Smooth muscle cell (in vitro differentiated cells): ENCODE results near the gene JAG2. TPM values are rescaled to one million over a fixed set of nuclear protein-coding genes. Genes with fewer than 3 reads are reported as not detected.
"Not testable (repeated sequence)": the region's sequence is repeated elsewhere in the genome, so short reads cannot be mapped to it uniquely, and the experiment has no call there.

Experiments used
- DNase-seq: peaks from one replicate; lab custom pipeline; 2025; ENCODE audit not compliant: unreplicated experiment; lab: John Stamatoyannopoulos, UW
- H2AFZ ChIP-seq: fragments of 200-600 bp; sonication (generic); 2 replicates; pipeline ENCODE4 v1.6.0; 2016; ENCODE audit warnings: antibody characterized with exemption, low read depth, mild to moderate bottlenecking
- H3F3A ChIP-seq: fragments of 200-600 bp; sonication (generic); 2 replicates; pipeline ENCODE4 v1.6.0; 2017; ENCODE audit warnings: antibody characterized with exemption, low read depth
- H3K27ac ChIP-seq: fragments of 200-600 bp; sonication (generic); 2 replicates; pipeline ENCODE4 v1.5.1; 2016; ENCODE audit warnings: low read depth, mild to moderate bottlenecking
- H3K27me3 ChIP-seq: fragments of 200-600 bp; sonication (generic); 2 replicates; pipeline ENCODE4 v1.6.1; 2016; ENCODE audit warnings: low read depth, mild to moderate bottlenecking
- H3K36me3 ChIP-seq: fragments of 200-600 bp; sonication (generic); 2 replicates; pipeline ENCODE4 v1.5.1; 2016; ENCODE audit warnings: low read depth
- H3K4me1 ChIP-seq: fragments of 200-600 bp; sonication (generic); 2 replicates; pipeline ENCODE4 v1.5.1; 2016; ENCODE audit warnings: low read depth
- H3K4me2 ChIP-seq: fragments of 200-600 bp; sonication (generic); 2 replicates; pipeline ENCODE4 v1.6.0; 2016; ENCODE audit warnings: mild to moderate bottlenecking
- H3K4me3 ChIP-seq: fragments of 200-600 bp; sonication (generic); 2 replicates; pipeline ENCODE4 v1.5.1; 2016; ENCODE audit warnings: mild to moderate bottlenecking
- H3K79me2 ChIP-seq: fragments of 200-600 bp; sonication (generic); 2 replicates; pipeline ENCODE4 v1.6.0; 2016; ENCODE audit warnings: low read depth, mild to moderate bottlenecking
- H3K9ac ChIP-seq: fragments of 200-600 bp; sonication (generic); 2 replicates; pipeline ENCODE4 v1.6.0; 2016; ENCODE audit warnings: low read depth
- H3K9me3 ChIP-seq: fragments of 200-600 bp; sonication (generic); replicated peaks from 2 replicates; pipeline ENCODE4 v1.5.1; 2016; ENCODE audit warnings: low read depth
- H4K20me1 ChIP-seq: fragments of 200-600 bp; sonication (generic); 2 replicates; pipeline ENCODE4 v1.6.0; 2016; ENCODE audit warnings: low read depth
- CTCF ChIP-seq: fragments of 200-600 bp; sonication (generic); IDR thresholded peaks from 2 replicates; pipeline ENCODE4 v1.5.1; 2017; ENCODE audit warnings: borderline replicate concordance, mild to moderate bottlenecking, antibody characterized with exemption; ENCODE audit not compliant: insufficient read depth, poor library complexity, severe bottlenecking
- WGBS: methylation state at CpG from one replicate; pipeline ENCODE4 v1.1.7; 2016; ENCODE audit warnings: low lambda C conversion rate; 5-methylcytosine and 5-hydroxymethylcytosine counted together
- polyA plus RNA-seq: library from polyadenylated mRNA; unstranded; fragments of >200 nt; fragmentation: Nextera tagmentation; extraction: Ambion mirVana; gene quantifications from 2 replicates; pipeline ENCODE4 v1.2.1, GENCODE V29; 2016
- total RNA-seq: library from RNA; depleted of rRNA; stranded (reverse); fragments of >200 nt; gene quantifications from 2 replicates; pipeline ENCODE4 v1.2.3, GENCODE V29; 2014

JAG2 gene
- total and polyA plus RNA-seq, 2 experiments from 2014 or later, result 5.0 to 5.8 TPM

GRCh38 chr14:105117710-105118385 is 50.7 kb downstream of the JAG2 start:
- Histone ChIP-seq H4K20me1 (no peaks in the 10 kb centered on the region), H3K4me2 (no peak overlapping the region), H3F3A (no peaks in the 10 kb centered on the region), H3K4me3 (no peak overlapping the region), H3K27ac (no peak overlapping the region), H3K9me3 (no peaks in the 10 kb centered on the region), H2AFZ (no peak overlapping the region), H3K9ac (no peak overlapping the region), H3K4me1 (no peaks in the 10 kb centered on the region), H3K79me2 (no peaks in the 10 kb centered on the region), H3K36me3 (no peaks in the 10 kb centered on the region), H3K27me3 (no peaks in the 10 kb centered on the region)
- no peak for DNase-seq
- WGBS, result 90% methylated on average over 7 of the region's 7 CpGs
- TF ChIP-seq CTCF, result no peak

GRCh38 chr14:105117257-105117646 is 51.3 kb downstream of the JAG2 start:
- no peaks in the 10 kb centered on the region for H4K20me1 ChIP-seq
- no peak overlapping the region for H2AFZ ChIP-seq
- no peak for TF ChIP-seq CTCF
- DNase-seq, result no peak
- H3K36me3 ChIP-seq, result no peaks in the 10 kb centered on the region
- no peak overlapping the region for H3K4me2 ChIP-seq
- 82% methylated on average over 2 of the region's 2 CpGs for WGBS
- no peaks in the 10 kb centered on the region for H3F3A ChIP-seq
- H3K4me3 ChIP-seq, result no peak overlapping the region
- H3K79me2 ChIP-seq, result no peaks in the 10 kb centered on the region
- H3K4me1 ChIP-seq, result no peaks in the 10 kb centered on the region
- H3K9ac ChIP-seq, result no peak overlapping the region
- no peaks in the 10 kb centered on the region for H3K27me3 ChIP-seq
- no peak overlapping the region for H3K27ac ChIP-seq
- H3K9me3 ChIP-seq, result no peaks in the 10 kb centered on the region

GRCh38 chr14:105116451-105117256 is 51.9 kb downstream of the JAG2 start:
- no peaks in the 10 kb centered on the region for H3K79me2 ChIP-seq
- DNase-seq, result no peak
- H3K36me3 ChIP-seq, result no peaks in the 10 kb centered on the region
- no peak overlapping the region for H3K4me3 ChIP-seq
- H3K9me3 ChIP-seq, result no peaks in the 10 kb centered on the region
- H3K27ac ChIP-seq, result no peak overlapping the region
- no peak for TF ChIP-seq CTCF
- H4K20me1 ChIP-seq, result no peaks in the 10 kb centered on the region
- H3F3A ChIP-seq, result no peaks in the 10 kb centered on the region
- H3K9ac ChIP-seq, result no peak overlapping the region
- H3K27me3 ChIP-seq, result no peaks in the 10 kb centered on the region
- H3K4me1 ChIP-seq, result no peaks in the 10 kb centered on the region
- no peak overlapping the region for H3K4me2 ChIP-seq
- WGBS, result 90% methylated on average over 12 of the region's 12 CpGs
- no peak overlapping the region for H2AFZ ChIP-seq

- not testable (repeated sequence) for H3K4me3 ChIP-seq, H3K79me2 ChIP-seq, H3K4me2 ChIP-seq, H3K4me1 ChIP-seq, DNase-seq, H2AFZ ChIP-seq, H3K9me3 ChIP-seq, H4K20me1 ChIP-seq, H3F3A ChIP-seq, H3K9ac ChIP-seq, H3K36me3 ChIP-seq, H3K27ac ChIP-seq
- peaks cover 18% of the 10 kb centered on the region for H3K27me3 ChIP-seq
- WGBS, result 92% methylated on average over 8 of the region's 8 CpGs
Observed at GRCh38 chr14:105109243-105109642, 59.3 kb downstream of the JAG2 start.
